ENCODE measurements around the gene PLA2G4F.

Gene PLA2G4F

DNA sequence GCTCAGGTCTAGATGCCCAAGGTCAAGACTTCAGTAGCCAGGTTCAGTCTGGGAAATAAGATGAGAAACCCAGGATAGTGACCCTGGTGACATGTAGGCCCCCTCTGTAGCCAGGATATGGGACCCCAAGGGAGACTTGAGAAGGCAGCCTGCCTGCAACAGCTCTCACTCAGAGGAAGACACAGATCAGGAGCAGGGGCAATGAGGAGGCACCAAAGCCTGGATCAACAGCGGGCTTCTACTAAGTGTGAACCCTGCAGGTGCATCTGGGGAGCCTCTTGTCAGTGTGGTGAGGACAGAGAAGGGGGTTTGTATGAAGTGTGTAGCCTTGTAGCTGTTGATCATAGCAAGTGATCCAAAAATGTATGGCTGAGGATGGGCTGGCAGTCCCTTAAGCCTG lies 25.4 kb downstream of the PLA2G4F start:
- DNase-seq = no peak

- no peak for DNase-seq
These were observed 26.0 kb downstream of the PLA2G4F start for GRCh38 chr15:42130246-42130986.

DNA sequence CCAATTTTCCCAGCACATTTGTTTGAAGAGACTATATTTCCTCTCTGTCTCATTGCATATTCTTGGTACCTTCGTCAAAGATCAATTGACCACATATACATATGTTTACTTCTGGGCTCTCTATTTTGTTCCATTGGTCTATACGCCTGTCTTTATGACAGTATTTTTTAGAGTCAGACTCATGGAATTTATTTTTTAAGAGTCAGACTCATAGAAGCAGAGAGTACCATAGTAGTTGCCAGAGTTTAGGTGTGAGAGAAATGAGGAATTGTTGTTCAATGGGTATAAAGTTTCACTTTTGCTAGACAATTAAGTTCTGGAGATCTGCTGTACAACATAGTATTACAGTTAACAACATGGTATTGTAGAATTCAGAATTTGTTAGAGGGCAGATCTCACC lies 27.1 kb downstream of the PLA2G4F start:
- no peak for DNase-seq

GRCh38 chr15:42128476-42128875 lies 28.0 kb downstream of the PLA2G4F start:
- DNase-seq = no peak

GRCh38 chr15:42123546-42123945 lies 32.9 kb downstream of the PLA2G4F start:
- DNase-seq = no peak

- DNase-seq = no peak
These were observed 34.8 kb downstream of the PLA2G4F start for GRCh38 chr15:42121682-42122081.

GRCh38 chr15:42121021-42121420 lies 35.4 kb downstream of the PLA2G4F start:
- no peak for DNase-seq

DNA sequence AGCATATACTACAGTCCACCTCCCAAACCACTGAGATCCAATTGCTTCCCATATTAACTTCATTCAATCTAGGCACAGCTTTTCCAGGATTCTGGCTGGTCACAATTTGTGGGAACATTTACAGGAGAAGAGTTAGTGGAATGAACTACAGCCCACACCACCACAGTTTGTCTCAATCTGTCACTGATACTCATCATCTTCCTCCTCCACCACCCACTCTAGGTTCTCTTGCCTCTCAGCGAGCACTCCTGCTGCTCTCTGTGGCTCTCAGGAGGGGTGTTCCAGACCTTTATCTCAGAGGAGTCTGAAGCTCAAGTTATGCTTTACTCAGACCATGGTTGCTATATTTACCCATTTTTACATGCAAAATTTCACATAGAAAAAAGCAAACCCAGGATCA lies 36.2 kb downstream of the PLA2G4F start:
- no peak for DNase-seq

GRCh38 chr15:42119446-42119760 lies 37.0 kb downstream of the PLA2G4F start:
- DNase-seq = no peak

DNA sequence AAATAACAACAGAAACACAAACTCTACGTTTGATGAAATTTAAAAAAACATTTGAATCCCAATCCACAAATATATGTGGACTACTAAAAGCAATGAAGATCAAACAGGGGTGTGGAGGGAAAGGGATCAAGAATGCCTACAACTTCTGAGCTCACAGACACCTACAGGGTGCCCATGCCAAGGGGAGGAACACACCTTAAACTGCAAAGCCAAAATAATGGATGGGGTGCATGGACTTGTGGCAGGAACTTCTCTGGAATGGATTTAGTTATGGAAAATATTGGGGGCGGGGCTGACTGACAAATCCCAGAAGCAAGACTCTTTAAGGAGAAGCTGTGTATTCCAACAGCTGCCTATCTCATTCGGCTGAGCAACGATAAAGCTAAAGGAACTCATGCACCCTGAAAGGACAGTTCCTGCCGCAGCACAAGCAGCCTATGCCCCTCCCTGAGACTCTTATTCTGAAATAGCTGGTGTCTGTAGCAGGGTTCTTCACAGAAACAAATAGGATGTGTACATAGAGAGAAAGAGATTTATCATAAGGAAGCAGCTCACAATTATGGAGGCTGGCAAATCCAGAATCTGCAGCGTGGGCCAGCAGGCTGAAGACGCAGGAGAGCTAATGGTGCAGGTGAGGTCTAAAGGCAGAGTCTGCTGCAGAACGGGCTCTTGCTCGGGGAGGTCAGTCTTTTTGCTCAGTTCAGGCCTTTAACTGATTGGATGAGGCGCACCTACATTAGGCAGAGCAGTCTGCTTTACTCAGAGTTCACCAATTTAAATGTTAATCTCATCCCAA lies 37.6 kb downstream of the PLA2G4F start:
- DNase-seq = no peak

GRCh38 chr15:42111924-42112323 lies 44.5 kb downstream of the PLA2G4F start:
- no peak for DNase-seq

- DNase-seq = no peak
These were observed 46.1 kb downstream of the PLA2G4F start for GRCh38 chr15:42110367-42110766.

DNA sequence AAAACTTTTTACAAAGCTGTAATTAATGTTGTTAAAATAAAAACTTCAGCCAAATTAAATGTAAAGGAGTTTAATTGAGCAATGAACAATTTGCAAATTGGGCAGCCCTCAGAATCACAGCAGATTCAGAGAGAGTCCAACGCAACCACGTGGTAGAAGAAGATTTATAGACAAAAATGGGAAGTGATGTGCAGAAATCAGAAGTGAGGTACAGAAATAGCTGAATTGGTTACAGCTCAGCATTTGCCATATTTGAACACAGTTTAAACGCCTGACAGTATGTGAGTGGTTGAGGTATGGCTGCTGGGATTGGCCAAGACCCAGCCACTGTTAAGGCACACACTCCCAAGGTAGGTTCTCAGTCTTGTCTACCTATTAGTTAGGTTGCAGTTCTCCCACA lies 47.6 kb downstream of the PLA2G4F start:
- no peak for DNase-seq

DNA sequence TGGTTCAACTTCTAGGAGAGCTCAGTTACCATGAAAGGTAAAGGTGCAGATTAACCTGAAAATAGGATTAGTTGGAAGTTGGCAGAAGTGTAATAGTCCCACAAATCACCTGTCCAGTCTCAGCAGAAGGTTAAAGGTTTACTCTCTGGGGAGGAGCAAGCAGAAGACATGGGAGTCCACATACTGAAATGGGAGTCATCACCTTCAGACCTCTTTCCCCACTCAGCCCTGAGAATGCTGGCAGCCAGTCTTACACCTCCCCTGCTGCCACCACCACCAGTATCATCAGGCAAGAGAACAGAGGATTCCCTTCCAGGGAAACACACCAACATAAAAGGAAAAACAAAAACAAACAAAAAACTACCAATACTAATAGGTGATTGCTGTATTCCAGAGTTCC lies 48.2 kb downstream of the PLA2G4F start:
- DNase-seq = no peak

- peak; percentile 4 for DNase-seq
These were observed 49.0 kb downstream of the PLA2G4F start for GRCh38 chr15:42107473-42107872.

DNA sequence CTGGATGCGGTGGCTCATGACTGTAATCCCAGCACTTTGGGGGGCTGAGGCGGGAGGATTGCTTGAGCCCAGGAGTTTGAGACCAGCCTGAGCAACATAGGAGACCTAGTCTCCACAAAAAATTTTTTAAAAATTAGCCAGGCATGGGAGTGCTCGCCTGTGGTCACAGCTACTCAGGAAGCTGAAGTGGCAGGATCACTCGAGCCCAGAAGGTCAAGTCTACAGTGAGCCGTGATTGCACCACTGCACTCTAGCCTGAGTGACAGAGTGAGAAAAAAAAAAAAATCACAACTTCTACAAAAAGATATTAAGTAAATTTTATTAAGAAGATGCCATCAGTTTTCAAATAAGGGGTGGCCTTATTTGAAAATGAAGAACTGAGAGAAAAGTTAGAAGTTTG lies 50.1 kb downstream of the PLA2G4F start:
- no peak for DNase-seq

DNA sequence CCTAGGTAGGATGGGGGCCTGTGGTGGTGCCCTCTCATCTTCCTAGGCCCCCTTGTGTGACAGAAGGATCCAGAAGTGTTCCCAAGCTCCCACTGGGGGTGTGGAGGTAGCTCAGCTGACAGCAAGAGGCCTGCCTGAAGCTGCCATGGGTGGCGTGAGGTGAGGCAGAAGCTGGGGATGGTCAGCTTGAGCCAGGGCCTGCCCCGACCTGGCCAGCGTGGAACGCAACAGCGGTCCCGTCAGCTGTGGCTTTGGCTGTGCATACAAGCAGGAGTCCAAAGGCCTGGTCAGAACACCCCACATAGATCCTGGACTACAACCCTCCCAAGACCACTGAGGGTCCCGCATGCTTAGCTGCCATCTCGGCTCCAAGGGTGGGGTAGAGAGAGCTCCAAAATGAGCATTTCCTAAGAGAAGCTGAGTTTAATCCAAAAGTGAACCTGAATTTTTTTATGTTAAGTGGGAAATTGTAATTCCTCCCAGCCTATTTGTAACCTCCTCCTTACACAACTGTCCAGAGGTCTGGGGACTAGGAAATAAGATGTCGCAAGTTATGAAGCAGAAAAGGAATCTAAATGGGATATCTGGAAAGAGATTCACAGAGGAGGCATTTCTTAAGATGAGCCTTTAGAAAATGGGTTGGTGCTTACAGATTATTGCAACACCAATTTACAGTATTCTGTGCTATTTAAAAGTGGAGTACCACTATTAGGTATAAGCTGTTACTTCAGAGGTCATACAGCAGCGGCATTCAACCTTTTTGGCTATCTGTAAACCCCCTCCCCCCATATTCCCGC lies 52.1 kb downstream of the PLA2G4F start:
- DNase-seq = no peak

GRCh38 chr15:42102646-42103235 lies 53.7 kb downstream of the PLA2G4F start:
- DNase-seq = no peak

DNA sequence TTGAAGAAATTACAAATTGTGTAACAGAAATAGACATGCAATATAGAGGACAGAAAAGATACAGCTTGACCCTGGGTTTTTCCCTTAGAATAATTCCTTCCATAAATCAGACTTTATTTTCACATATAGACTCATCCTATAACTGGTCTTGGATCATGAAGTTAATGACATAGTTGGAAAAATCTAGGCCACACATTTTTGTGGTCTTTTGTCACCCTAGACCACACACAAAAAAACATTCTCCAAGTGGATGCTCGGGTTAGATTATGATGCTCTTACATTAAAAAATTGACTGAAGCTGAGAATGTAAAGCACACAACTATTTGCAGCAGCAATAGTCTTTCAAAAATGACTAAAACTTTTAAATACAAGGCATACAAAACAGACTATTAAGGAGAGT lies 54.6 kb downstream of the PLA2G4F start:
- no peak for DNase-seq

DNA sequence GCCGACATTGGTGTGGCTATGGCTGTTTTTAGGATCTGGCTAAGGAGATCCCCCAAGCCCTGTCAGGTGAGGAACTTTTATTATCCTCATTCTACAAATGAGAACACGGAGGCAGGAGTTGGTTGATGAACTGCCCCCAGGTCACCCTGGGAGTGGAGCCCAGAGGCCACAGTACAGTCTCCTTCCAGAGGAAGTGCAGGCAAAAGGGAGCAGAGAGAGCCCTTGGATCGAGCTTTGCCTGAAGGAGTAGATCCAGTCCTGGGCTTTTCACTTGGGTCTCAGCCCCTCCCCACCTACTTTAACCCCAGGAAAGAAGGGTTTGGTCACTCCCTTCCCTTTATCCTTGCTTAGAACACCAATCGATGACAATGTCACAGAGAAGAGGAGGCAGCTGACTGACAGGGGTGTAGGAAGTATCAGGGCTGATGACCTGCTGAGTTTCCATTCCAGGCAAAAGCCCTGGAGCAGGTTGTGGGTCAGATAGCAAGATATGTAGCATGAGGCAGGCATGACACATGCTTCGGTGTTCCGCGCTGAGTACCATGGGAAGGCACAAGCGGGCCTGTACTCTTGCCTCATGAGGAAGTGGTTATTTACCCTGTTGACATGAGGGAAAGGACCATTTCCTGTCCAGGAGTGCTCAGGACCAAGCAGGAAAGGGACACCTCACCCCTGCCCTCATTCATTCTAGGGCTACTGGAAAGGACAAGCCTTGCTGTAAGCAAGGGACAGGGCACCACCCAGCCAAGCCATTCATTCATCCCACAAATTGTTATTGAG lies 56.2 kb downstream of the PLA2G4F start:
- DNase-seq = no peak

- DNase-seq = no peak
These were observed 59.4 kb downstream of the PLA2G4F start for GRCh38 chr15:42097018-42097417.

DNA sequence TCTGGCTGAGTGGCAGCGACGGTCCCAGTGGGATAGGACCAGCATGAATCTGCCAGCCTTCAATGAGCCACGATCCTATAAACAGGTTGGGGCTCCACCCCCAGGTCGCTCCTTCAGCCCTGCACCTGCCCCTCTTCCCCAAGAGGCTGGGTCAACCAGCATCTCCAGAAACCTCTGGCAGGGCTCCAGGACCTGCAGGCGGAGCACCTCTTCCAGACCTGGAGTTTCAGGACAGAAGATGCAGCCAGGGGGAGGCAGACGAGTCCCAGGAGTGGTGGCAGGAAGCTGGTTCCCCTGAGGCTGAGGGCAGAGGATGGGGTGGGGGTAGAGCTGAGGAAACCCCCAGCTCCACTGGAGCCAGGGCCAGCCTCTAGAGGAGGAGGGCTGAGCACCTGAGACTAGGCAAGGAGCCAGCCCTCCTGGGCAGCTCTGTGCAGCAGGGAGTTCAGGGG lies 61.9 kb downstream of the PLA2G4F start, which contains the start of gene PLA2G4D:
Gene PLA2G4D, minus strand, starts transcription at position 51 of the 452 bp plus-strand sequence. CDS start 103 bp downstream, outside the sequence.
- no peak for DNase-seq

All from midbrain (tissue), 1 donor.